HEK293 (cell line): Measurements from ENCODE around the gene DENND6B.

Source experiments
- CTCF ChIA-PET: fragments of 350-600 bp; formaldehyde crosslinking; extraction: SDS; loops from one replicate; lab custom pipeline; 2021; ENCODE audit warnings: antibody characterized with exemption; lab: Yijun Ruan, JAX
- POLR2A ChIA-PET: fragments of 300-600 bp; formaldehyde crosslinking; extraction: SDS; loops from one replicate; lab custom pipeline; 2020; ENCODE audit warnings: antibody characterized with exemption, inconsistent platforms; lab: Yijun Ruan, JAX
- H3K27ac ChIP-seq: fragments of 200-500 bp; sonication (Bioruptor generic); 2 replicates; pipeline ENCODE4 v1.5.1; 2014; ENCODE audit warnings: low read depth, low read length, control low read depth, inconsistent platforms; ENCODE audit errors: extremely low read depth
- H3K36me3 ChIP-seq, 2 experiments: fragments of 200-500 bp in 1 of 2; sonication (Bioruptor generic) in 1 of 2; 1 replicate in 1 of 2; 2 replicates in 1 of 2; pipeline ENCODE4 v1.5.1; 2014 to 2017; ENCODE audit warnings: inconsistent platforms in 2 of 2, low read length in 2 of 2; ENCODE audit not compliant: control insufficient read depth in 2 of 2, insufficient read depth in 1 of 2
- H3K4me1 ChIP-seq: fragments of 200-500 bp; sonication (Bioruptor generic); 2 replicates; pipeline ENCODE4 v1.5.1; 2014; ENCODE audit warnings: mild to moderate bottlenecking, low read length, inconsistent platforms; ENCODE audit not compliant: control insufficient read depth, insufficient read depth
- H3K4me3 ChIP-seq: 2 replicates; pipeline ENCODE4 v1.5.1; 2011; ENCODE audit warnings: low read depth, mild to moderate bottlenecking, control low read depth, low read length, moderate library complexity
- H3K9me3 ChIP-seq: fragments of 200-500 bp; sonication (Bioruptor generic); 2 replicates; pipeline ENCODE4 v1.5.1; 2014; ENCODE audit warnings: low read depth, low read length, inconsistent platforms; ENCODE audit not compliant: control insufficient read depth, insufficient read depth
- HOXA7 ChIP-seq: sonication (generic); formaldehyde crosslinking; IDR thresholded peaks from 2 replicates; pipeline ENCODE4 v1.8.1; 2022; ENCODE audit warnings: missing genetic modification reagents, borderline replicate concordance
- KLF1 ChIP-seq: fragments of 450-650 bp; formaldehyde crosslinking; IDR thresholded peaks from 2 replicates; pipeline ENCODE4 v1.5.1; 2016; ENCODE audit warnings: missing biosample characterization, missing genetic modification characterization
- KLF10 ChIP-seq: fragments of 450-650 bp; IDR thresholded peaks from 2 replicates; pipeline ENCODE4 v1.5.1; 2018; ENCODE audit warnings: missing biosample characterization, mild to moderate bottlenecking, missing genetic modification characterization
- MYNN ChIP-seq: fragments of 450-650 bp; formaldehyde crosslinking; IDR thresholded peaks from 2 replicates; pipeline ENCODE4 v1.5.1; 2016; ENCODE audit warnings: missing biosample characterization, missing genetic modification characterization, borderline replicate concordance
- REPIN1 ChIP-seq: fragments of 450-650 bp; formaldehyde crosslinking; IDR thresholded peaks from 2 replicates; pipeline ENCODE4 v1.5.1; 2017; ENCODE audit warnings: missing biosample characterization, missing genetic modification characterization, low read depth
- YY1 ChIP-seq: fragments of 450-650 bp; formaldehyde crosslinking; IDR thresholded peaks from 2 replicates; pipeline ENCODE4 v1.5.1; 2018; ENCODE audit warnings: missing biosample characterization, missing genetic modification characterization
- ZNF138 ChIP-seq: fragments of 450-650 bp; formaldehyde crosslinking; IDR thresholded peaks from 2 replicates; pipeline ENCODE4 v1.5.1; 2016; ENCODE audit warnings: missing biosample characterization, missing genetic modification characterization, borderline replicate concordance
- ZNF157 ChIP-seq: fragments of 450-650 bp; formaldehyde crosslinking; IDR thresholded peaks from 2 replicates; pipeline ENCODE4 v1.5.1; 2016; ENCODE audit warnings: missing biosample characterization, missing genetic modification characterization
- ZNF24 ChIP-seq: fragments of 450-650 bp; formaldehyde crosslinking; IDR thresholded peaks from 2 replicates; pipeline ENCODE4 v1.5.1; 2016; ENCODE audit warnings: missing biosample characterization, missing genetic modification characterization
- ZNF292 ChIP-seq: fragments of 450-650 bp; formaldehyde crosslinking; IDR thresholded peaks from 2 replicates; pipeline ENCODE4 v1.5.1; 2016; ENCODE audit warnings: low read depth, missing biosample characterization, missing genetic modification characterization, borderline replicate concordance
- ZNF473 ChIP-seq: fragments of 450-650 bp; formaldehyde crosslinking; IDR thresholded peaks from 2 replicates; pipeline ENCODE4 v1.5.1; 2017; ENCODE audit warnings: missing biosample characterization, missing genetic modification characterization
- ZNF501 ChIP-seq: fragments of 450-650 bp; formaldehyde crosslinking; IDR thresholded peaks from 2 replicates; pipeline ENCODE4 v1.5.1; 2016; ENCODE audit warnings: missing biosample characterization, missing genetic modification characterization
- ZNF629 ChIP-seq: fragments of 450-650 bp; formaldehyde crosslinking; IDR thresholded peaks from 2 replicates; pipeline ENCODE4 v1.5.1; 2017; ENCODE audit warnings: missing biosample characterization, missing genetic modification characterization
- ZNF660 ChIP-seq: fragments of 450-650 bp; IDR thresholded peaks from 2 replicates; pipeline ENCODE4 v1.5.1; 2018; ENCODE audit warnings: missing biosample characterization, mild to moderate bottlenecking, missing genetic modification characterization
- ZNF76 ChIP-seq: fragments of 450-650 bp; formaldehyde crosslinking; IDR thresholded peaks from 2 replicates; pipeline ENCODE4; 2016; ENCODE audit warnings: low read depth, missing biosample characterization, missing genetic modification characterization, borderline replicate concordance
- ZNF777 ChIP-seq: fragments of 450-650 bp; formaldehyde crosslinking; IDR thresholded peaks from 2 replicates; pipeline ENCODE4 v1.5.1; 2017; ENCODE audit warnings: missing biosample characterization, missing genetic modification characterization, borderline replicate concordance
- TF ChIP-seq, protein P1 (sequence below): fragments of 450-650 bp; formaldehyde crosslinking; IDR thresholded peaks from 2 replicates; pipeline ENCODE4 v1.5.1; 2016; ENCODE audit warnings: missing biosample characterization, missing genetic modification characterization
- TF ChIP-seq, protein P2 (sequence below): fragments of 450-650 bp; formaldehyde crosslinking; IDR thresholded peaks from 2 replicates; pipeline ENCODE4 v1.5.1; 2016; ENCODE audit warnings: missing biosample characterization, missing genetic modification characterization
- TF ChIP-seq, protein P3 (sequence below): fragments of 450-650 bp; formaldehyde crosslinking; IDR thresholded peaks from 2 replicates; pipeline ENCODE4 v1.5.1; 2016; ENCODE audit warnings: missing biosample characterization, missing genetic modification characterization
- TF ChIP-seq, protein P4 (sequence below): fragments of 450-650 bp; formaldehyde crosslinking; IDR thresholded peaks from 2 replicates; pipeline ENCODE4 v1.5.1; 2017; ENCODE audit warnings: missing biosample characterization, missing genetic modification characterization

The DENND6B gene

GRCh38 chr22:50280022-50280707 is 46.6 kb downstream of the DENND6B start:
- Histone ChIP-seq H3K4me1 (no peaks in the 10 kb centered on the region), H3K36me3 (peaks cover 0 to 97% of the 10 kb centered on the region in 2 experiments; a peak in 2 of 3 replicates), H3K9me3 (no peaks in the 10 kb centered on the region), H3K4me3 (no peak overlapping the region), H3K27ac (no peak overlapping the region)
- POLR2A ChIA-PET, result interaction anchor here (0.9 to 1.0 kb wide), 3 partner anchors 26 to 30 kb away, joined by 3 to 4 read pairs (median 4); no protein-coding TSS in a partner anchor
- TF ChIP-seq YY1 (tag by site-specific recombination), result no peak
- TF ChIP-seq, protein P1, sequence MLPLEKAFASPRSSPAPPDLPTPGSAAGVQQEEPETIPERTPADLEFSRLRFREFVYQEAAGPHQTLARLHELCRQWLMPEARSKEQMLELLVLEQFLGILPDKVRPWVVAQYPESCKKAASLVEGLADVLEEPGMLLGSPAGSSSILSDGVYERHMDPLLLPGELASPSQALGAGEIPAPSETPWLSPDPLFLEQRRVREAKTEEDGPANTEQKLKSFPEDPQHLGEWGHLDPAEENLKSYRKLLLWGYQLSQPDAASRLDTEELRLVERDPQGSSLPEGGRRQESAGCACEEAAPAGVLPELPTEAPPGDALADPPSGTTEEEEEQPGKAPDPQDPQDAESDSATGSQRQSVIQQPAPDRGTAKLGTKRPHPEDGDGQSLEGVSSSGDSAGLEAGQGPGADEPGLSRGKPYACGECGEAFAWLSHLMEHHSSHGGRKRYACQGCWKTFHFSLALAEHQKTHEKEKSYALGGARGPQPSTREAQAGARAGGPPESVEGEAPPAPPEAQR (tag by site-specific recombination), result no peak
- no peak for TF ChIP-seq ZNF24 (tag by site-specific recombination)
- TF ChIP-seq ZNF157 (tag by site-specific recombination), result no peak
- TF ChIP-seq ZNF473, result no peak
- no peak for TF ChIP-seq ZNF76 (tag by site-specific recombination)
- no peak for TF ChIP-seq ZNF777
- no peak for TF ChIP-seq ZNF660 (tag by site-specific recombination)
- TF ChIP-seq REPIN1 (tag by site-specific recombination), result no peak
- TF ChIP-seq ZNF501 (tag by site-specific recombination), result no peak
- TF ChIP-seq HOXA7, result no peak
- TF ChIP-seq, protein P2, sequence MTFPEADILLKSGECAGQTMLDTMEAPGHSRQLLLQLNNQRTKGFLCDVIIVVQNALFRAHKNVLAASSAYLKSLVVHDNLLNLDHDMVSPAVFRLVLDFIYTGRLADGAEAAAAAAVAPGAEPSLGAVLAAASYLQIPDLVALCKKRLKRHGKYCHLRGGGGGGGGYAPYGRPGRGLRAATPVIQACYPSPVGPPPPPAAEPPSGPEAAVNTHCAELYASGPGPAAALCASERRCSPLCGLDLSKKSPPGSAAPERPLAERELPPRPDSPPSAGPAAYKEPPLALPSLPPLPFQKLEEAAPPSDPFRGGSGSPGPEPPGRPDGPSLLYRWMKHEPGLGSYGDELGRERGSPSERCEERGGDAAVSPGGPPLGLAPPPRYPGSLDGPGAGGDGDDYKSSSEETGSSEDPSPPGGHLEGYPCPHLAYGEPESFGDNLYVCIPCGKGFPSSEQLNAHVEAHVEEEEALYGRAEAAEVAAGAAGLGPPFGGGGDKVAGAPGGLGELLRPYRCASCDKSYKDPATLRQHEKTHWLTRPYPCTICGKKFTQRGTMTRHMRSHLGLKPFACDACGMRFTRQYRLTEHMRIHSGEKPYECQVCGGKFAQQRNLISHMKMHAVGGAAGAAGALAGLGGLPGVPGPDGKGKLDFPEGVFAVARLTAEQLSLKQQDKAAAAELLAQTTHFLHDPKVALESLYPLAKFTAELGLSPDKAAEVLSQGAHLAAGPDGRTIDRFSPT (tag by site-specific recombination), result no peak
- no peak for TF ChIP-seq KLF1 (tag by site-specific recombination)
- TF ChIP-seq MYNN (tag by site-specific recombination), result no peak
- TF ChIP-seq, protein P3, sequence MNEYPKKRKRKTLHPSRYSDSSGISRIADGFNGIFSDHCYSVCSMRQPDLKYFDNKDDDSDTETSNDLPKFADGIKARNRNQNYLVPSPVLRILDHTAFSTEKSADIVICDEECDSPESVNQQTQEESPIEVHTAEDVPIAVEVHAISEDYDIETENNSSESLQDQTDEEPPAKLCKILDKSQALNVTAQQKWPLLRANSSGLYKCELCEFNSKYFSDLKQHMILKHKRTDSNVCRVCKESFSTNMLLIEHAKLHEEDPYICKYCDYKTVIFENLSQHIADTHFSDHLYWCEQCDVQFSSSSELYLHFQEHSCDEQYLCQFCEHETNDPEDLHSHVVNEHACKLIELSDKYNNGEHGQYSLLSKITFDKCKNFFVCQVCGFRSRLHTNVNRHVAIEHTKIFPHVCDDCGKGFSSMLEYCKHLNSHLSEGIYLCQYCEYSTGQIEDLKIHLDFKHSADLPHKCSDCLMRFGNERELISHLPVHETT, result no peak
- no peak for TF ChIP-seq KLF10 (tag by site-specific recombination)
- no peak for TF ChIP-seq ZNF629 (tag by site-specific recombination)
- TF ChIP-seq, protein P4, sequence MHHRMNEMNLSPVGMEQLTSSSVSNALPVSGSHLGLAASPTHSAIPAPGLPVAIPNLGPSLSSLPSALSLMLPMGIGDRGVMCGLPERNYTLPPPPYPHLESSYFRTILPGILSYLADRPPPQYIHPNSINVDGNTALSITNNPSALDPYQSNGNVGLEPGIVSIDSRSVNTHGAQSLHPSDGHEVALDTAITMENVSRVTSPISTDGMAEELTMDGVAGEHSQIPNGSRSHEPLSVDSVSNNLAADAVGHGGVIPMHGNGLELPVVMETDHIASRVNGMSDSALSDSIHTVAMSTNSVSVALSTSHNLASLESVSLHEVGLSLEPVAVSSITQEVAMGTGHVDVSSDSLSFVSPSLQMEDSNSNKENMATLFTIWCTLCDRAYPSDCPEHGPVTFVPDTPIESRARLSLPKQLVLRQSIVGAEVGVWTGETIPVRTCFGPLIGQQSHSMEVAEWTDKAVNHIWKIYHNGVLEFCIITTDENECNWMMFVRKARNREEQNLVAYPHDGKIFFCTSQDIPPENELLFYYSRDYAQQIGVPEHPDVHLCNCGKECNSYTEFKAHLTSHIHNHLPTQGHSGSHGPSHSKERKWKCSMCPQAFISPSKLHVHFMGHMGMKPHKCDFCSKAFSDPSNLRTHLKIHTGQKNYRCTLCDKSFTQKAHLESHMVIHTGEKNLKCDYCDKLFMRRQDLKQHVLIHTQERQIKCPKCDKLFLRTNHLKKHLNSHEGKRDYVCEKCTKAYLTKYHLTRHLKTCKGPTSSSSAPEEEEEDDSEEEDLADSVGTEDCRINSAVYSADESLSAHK, result no peak
- no peak for TF ChIP-seq ZNF292
- no peak for TF ChIP-seq ZNF138
- CTCF ChIA-PET, result interaction anchor here (1.6 kb wide), 1 partner anchor 46 kb away, joined by 8 read pairs; no protein-coding TSS in a partner anchor
